HG03139 (cell line): ENCODE measurements around the gene ATP9A.
"Not testable (repeated sequence)": the region's sequence is repeated elsewhere in the genome, so short reads cannot be mapped to it uniquely, and the experiment has no call there.

ENCODE experiments used
- ATAC-seq: cut with Tn5 transposase; IDR thresholded peaks from one replicate; pipeline ENCODE4 v1.9.1; 2021; ENCODE audit not compliant: unreplicated experiment

Gene ATP9A

GRCh38 chr20:51659491-51660050 is 108.6 kb downstream of the ATP9A start:
- ATAC-seq = no peak

- ATAC-seq = no peak
Measured at GRCh38 chr20:51656726-51657260, 111.4 kb downstream of the ATP9A start.

- ATAC-seq = not testable (repeated sequence)
Measured at GRCh38 chr20:51656089-51656488, 112.1 kb downstream of the ATP9A start.

- ATAC-seq = no peak
Measured at GRCh38 chr20:51654495-51654894, 113.7 kb downstream of the ATP9A start.

- ATAC-seq = no peak
Measured at GRCh38 chr20:51654060-51654459, 114.1 kb downstream of the ATP9A start.

GRCh38 chr20:51653226-51653625 is 115.0 kb downstream of the ATP9A start:
- no peak for ATAC-seq

- ATAC-seq = no peak
Measured at GRCh38 chr20:51651921-51652549, 116.2 kb downstream of the ATP9A start.

GRCh38 chr20:51650685-51651134 is 117.5 kb downstream of the ATP9A start:
- no peak for ATAC-seq

- no peak for ATAC-seq
Measured at GRCh38 chr20:51648571-51648947, 119.6 kb downstream of the ATP9A start.

GRCh38 chr20:51647674-51648570 is 120.3 kb downstream of the ATP9A start:
- no peak for ATAC-seq

- ATAC-seq = not testable (repeated sequence)
Measured at GRCh38 chr20:51643810-51644209, 124.4 kb downstream of the ATP9A start.

- ATAC-seq = no peak
Measured at GRCh38 chr20:51643390-51643789, 124.8 kb downstream of the ATP9A start.

- ATAC-seq = no peak
Measured at GRCh38 chr20:51641866-51642265, 126.3 kb downstream of the ATP9A start.

GRCh38 chr20:51640743-51641142 is 127.4 kb downstream of the ATP9A start:
- ATAC-seq = no peak

- ATAC-seq = no peak
Measured at GRCh38 chr20:51639206-51639832, 128.9 kb downstream of the ATP9A start.

- no peak for ATAC-seq
Measured at GRCh38 chr20:51637241-51637640, 130.9 kb downstream of the ATP9A start.

- ATAC-seq = no peak
Measured at GRCh38 chr20:51636123-51636522, 132.1 kb downstream of the ATP9A start.

- no peak for ATAC-seq
Measured at GRCh38 chr20:51635680-51636079, 132.5 kb downstream of the ATP9A start.

- ATAC-seq = no peak
Measured at GRCh38 chr20:51634877-51635276, 133.3 kb downstream of the ATP9A start.

- ATAC-seq = no peak
Measured at GRCh38 chr20:51634257-51634656, 133.9 kb downstream of the ATP9A start.

- no peak for ATAC-seq
Measured at GRCh38 chr20:51633430-51633829, 134.8 kb downstream of the ATP9A start.
